Measurements from ENCODE around the gene HSD17B1. TPM values are rescaled to one million over a fixed set of nuclear protein-coding genes. Genes with fewer than 3 reads are reported as not detected.

HSD17B1 gene
- total and polyA plus RNA-seq, 2 of the 13 experiments (the other 11 are each of a cell fraction or from before 2014, with no cell fraction given) = 0.54 to 0.93 TPM

DNA sequence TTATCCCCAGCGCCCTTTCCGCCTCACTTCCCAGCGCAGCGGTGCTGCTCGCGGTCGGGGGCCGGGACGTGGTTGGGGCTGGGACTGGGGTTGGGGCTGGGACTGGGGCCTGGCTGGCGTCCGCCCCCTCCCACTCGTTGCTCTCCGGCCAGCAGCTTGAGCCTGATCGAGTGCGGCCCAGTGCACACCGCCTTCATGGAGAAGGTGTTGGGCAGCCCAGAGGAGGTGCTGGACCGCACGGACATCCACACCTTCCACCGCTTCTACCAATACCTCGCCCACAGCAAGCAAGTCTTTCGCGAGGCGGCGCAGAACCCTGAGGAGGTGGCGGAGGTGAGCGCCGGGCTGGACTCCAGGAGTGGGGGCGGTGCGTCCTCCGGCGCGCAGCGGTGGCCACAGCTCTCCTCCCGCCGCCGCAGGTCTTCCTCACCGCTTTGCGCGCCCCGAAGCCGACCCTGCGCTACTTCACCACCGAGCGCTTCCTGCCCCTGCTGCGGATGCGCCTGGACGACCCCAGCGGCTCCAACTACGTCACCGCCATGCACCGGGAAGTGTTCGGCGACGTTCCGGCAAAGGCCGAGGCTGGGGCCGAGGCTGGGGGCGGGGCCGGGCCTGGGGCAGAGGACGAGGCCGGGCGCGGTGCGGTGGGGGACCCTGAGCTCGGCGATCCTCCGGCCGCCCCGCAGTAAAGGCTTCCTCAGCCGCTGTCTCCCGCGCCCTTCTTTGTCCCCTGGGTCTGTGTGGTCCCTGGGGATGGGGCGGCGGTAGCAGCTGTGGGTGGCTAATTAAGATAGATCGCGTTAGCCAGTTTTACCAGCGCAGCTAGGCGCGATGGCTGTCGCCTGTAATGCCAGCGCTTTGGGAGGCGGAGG, 1.8 kb downstream of the HSD17B1 start (continued):
- TF ChIP-seq, protein P1, sequence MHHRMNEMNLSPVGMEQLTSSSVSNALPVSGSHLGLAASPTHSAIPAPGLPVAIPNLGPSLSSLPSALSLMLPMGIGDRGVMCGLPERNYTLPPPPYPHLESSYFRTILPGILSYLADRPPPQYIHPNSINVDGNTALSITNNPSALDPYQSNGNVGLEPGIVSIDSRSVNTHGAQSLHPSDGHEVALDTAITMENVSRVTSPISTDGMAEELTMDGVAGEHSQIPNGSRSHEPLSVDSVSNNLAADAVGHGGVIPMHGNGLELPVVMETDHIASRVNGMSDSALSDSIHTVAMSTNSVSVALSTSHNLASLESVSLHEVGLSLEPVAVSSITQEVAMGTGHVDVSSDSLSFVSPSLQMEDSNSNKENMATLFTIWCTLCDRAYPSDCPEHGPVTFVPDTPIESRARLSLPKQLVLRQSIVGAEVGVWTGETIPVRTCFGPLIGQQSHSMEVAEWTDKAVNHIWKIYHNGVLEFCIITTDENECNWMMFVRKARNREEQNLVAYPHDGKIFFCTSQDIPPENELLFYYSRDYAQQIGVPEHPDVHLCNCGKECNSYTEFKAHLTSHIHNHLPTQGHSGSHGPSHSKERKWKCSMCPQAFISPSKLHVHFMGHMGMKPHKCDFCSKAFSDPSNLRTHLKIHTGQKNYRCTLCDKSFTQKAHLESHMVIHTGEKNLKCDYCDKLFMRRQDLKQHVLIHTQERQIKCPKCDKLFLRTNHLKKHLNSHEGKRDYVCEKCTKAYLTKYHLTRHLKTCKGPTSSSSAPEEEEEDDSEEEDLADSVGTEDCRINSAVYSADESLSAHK (CRISPR knock-in tag; IDR thresholded peaks at IDR 0.05; ENCODE audit: borderline replicate concordance) = no peak; the same call in 1 of the 2 replicates
- no peak for TF ChIP-seq TEAD2 (CRISPR knock-in tag; IDR thresholded peaks at IDR 0.05)
- no peak for TF ChIP-seq GATA4 (IDR thresholded peaks at IDR 0.05; ENCODE audit: borderline replicate concordance, low read depth)
- TF ChIP-seq, protein P2, sequence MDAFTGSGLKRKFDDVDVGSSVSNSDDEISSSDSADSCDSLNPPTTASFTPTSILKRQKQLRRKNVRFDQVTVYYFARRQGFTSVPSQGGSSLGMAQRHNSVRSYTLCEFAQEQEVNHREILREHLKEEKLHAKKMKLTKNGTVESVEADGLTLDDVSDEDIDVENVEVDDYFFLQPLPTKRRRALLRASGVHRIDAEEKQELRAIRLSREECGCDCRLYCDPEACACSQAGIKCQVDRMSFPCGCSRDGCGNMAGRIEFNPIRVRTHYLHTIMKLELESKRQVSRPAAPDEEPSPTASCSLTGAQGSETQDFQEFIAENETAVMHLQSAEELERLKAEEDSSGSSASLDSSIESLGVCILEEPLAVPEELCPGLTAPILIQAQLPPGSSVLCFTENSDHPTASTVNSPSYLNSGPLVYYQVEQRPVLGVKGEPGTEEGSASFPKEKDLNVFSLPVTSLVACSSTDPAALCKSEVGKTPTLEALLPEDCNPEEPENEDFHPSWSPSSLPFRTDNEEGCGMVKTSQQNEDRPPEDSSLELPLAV (CRISPR knock-in tag; conservative IDR thresholded peaks at IDR 0.05; ENCODE audit: low read depth) = peak; percentile 33; the same call in 1 of the 2 replicates
- TF ChIP-seq, protein P3, sequence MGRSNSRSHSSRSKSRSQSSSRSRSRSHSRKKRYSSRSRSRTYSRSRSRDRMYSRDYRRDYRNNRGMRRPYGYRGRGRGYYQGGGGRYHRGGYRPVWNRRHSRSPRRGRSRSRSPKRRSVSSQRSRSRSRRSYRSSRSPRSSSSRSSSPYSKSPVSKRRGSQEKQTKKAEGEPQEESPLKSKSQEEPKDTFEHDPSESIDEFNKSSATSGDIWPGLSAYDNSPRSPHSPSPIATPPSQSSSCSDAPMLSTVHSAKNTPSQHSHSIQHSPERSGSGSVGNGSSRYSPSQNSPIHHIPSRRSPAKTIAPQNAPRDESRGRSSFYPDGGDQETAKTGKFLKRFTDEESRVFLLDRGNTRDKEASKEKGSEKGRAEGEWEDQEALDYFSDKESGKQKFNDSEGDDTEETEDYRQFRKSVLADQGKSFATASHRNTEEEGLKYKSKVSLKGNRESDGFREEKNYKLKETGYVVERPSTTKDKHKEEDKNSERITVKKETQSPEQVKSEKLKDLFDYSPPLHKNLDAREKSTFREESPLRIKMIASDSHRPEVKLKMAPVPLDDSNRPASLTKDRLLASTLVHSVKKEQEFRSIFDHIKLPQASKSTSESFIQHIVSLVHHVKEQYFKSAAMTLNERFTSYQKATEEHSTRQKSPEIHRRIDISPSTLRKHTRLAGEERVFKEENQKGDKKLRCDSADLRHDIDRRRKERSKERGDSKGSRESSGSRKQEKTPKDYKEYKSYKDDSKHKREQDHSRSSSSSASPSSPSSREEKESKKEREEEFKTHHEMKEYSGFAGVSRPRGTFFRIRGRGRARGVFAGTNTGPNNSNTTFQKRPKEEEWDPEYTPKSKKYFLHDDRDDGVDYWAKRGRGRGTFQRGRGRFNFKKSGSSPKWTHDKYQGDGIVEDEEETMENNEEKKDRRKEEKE (IDR thresholded peaks at IDR 0.05) = no peak
- TF ChIP-seq THAP11 (CRISPR knock-in tag; IDR thresholded peaks at IDR 0.05) = peak; percentile 93
- TF ChIP-seq ZNF10 (CRISPR knock-in tag; IDR thresholded peaks at IDR 0.05; ENCODE audit: borderline replicate concordance, low read depth) = no peak
- TF ChIP-seq FOSL2 (CRISPR knock-in tag; IDR thresholded peaks at IDR 0.05) = peak; percentile 62
- TF ChIP-seq, protein P4, sequence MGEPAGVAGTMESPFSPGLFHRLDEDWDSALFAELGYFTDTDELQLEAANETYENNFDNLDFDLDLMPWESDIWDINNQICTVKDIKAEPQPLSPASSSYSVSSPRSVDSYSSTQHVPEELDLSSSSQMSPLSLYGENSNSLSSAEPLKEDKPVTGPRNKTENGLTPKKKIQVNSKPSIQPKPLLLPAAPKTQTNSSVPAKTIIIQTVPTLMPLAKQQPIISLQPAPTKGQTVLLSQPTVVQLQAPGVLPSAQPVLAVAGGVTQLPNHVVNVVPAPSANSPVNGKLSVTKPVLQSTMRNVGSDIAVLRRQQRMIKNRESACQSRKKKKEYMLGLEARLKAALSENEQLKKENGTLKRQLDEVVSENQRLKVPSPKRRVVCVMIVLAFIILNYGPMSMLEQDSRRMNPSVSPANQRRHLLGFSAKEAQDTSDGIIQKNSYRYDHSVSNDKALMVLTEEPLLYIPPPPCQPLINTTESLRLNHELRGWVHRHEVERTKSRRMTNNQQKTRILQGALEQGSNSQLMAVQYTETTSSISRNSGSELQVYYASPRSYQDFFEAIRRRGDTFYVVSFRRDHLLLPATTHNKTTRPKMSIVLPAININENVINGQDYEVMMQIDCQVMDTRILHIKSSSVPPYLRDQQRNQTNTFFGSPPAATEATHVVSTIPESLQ (CRISPR knock-in tag; conservative IDR thresholded peaks at IDR 0.05) = no peak
- peak; percentile 57 for TF ChIP-seq ZNF629 (CRISPR knock-in tag; conservative IDR thresholded peaks at IDR 0.05)
- TF ChIP-seq CBX5 (CRISPR knock-in tag; IDR thresholded peaks at IDR 0.05; ENCODE audit: borderline replicate concordance) = no peak
- TF ChIP-seq, protein P5, sequence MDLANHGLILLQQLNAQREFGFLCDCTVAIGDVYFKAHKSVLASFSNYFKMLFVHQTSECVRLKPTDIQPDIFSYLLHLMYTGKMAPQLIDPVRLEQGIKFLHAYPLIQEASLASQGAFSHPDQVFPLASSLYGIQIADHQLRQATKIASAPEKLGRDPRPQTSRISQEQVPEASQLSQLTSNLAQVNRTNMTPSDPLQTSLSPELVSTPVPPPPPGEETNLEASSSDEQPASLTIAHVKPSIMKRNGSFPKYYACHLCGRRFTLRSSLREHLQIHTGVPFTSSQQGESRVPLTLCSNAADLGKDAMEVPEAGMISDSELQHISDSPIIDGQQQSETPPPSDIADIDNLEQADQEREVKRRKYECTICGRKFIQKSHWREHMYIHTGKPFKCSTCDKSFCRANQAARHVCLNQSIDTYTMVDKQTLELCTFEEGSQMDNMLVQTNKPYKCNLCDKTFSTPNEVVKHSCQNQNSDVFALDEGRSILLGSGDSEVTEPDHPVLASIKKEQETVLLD (CRISPR knock-in tag; IDR thresholded peaks at IDR 0.05; ENCODE audit: low read depth) = peak; percentile 89
- no peak; the same call in 1 of the 2 replicates for TF ChIP-seq ONECUT2 (CRISPR knock-in tag; IDR thresholded peaks at IDR 0.05)
- TF ChIP-seq, protein P6, sequence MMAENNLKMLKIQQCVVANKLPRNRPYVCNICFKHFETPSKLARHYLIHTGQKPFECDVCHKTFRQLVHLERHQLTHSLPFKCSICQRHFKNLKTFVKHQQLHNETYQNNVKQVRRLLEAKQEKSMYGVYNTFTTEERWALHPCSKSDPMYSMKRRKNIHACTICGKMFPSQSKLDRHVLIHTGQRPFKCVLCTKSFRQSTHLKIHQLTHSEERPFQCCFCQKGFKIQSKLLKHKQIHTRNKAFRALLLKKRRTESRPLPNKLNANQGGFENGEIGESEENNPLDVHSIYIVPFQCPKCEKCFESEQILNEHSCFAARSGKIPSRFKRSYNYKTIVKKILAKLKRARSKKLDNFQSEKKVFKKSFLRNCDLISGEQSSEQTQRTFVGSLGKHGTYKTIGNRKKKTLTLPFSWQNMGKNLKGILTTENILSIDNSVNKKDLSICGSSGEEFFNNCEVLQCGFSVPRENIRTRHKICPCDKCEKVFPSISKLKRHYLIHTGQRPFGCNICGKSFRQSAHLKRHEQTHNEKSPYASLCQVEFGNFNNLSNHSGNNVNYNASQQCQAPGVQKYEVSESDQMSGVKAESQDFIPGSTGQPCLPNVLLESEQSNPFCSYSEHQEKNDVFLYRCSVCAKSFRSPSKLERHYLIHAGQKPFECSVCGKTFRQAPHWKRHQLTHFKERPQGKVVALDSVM (CRISPR knock-in tag; IDR thresholded peaks at IDR 0.05) = peak; percentile 92
- no peak; the same call in 1 of the 2 replicates for TF ChIP-seq ZNF678 (CRISPR knock-in tag; IDR thresholded peaks at IDR 0.05)
